Brain microvascular endothelial cell (primary cell): Measurements from ENCODE around the gene FUT6.

Experiments
- DNase-seq: peaks from one replicate; pipeline ENCODE4 v3.0.0-alpha.2; 2020
- H3K27ac ChIP-seq: fragments of 250-450 bp; sonication (Bioruptor Pico); 2 replicates; pipeline ENCODE4 v1.5.1; 2020; ENCODE audit warnings: mild to moderate bottlenecking, moderate library complexity
- H3K27me3 ChIP-seq: fragments of 250-450 bp; sonication (Bioruptor Pico); replicated peaks from 2 replicates; pipeline ENCODE4 v1.5.1; 2020; ENCODE audit warnings: mild to moderate bottlenecking
- H3K36me3 ChIP-seq: fragments of 250-450 bp; sonication (Bioruptor Pico); replicated peaks from 2 replicates; pipeline ENCODE4 v1.5.1; 2020; ENCODE audit warnings: mild to moderate bottlenecking
- H3K4me3 ChIP-seq: 2 replicates; pipeline ENCODE4 v1.5.1; 2011; ENCODE audit warnings: low read depth, mild to moderate bottlenecking, control low read depth, low read length, moderate library complexity
- in situ Hi-C: cut with HindIII; loops from 2 replicates; pipeline ENCODE4 v1.10.0; 2017; ENCODE audit warnings: low sequenced_read_pairs, low pct_ligation_motif_present
- TF ChIP-seq, protein P1 (sequence below): IDR thresholded peaks from 2 replicates; pipeline ENCODE4 v1.5.1; 2011; ENCODE audit warnings: low read depth, mild to moderate bottlenecking, moderate library complexity, low read length, control low read depth, inconsistent platforms; ENCODE audit errors: missing control alignments

FUT6 gene

GRCh38 chr19:5809053-5809452 lies 30.4 kb downstream of the FUT6 start:
- Histone ChIP-seq H3K36me3 (no peaks in the 10 kb centered on the region), H3K27me3 (peaks cover 15% of the 10 kb centered on the region), H3K4me3 (no peak overlapping the region), H3K27ac (no peak overlapping the region)
- no peak for DNase-seq
- TF ChIP-seq, protein P1, sequence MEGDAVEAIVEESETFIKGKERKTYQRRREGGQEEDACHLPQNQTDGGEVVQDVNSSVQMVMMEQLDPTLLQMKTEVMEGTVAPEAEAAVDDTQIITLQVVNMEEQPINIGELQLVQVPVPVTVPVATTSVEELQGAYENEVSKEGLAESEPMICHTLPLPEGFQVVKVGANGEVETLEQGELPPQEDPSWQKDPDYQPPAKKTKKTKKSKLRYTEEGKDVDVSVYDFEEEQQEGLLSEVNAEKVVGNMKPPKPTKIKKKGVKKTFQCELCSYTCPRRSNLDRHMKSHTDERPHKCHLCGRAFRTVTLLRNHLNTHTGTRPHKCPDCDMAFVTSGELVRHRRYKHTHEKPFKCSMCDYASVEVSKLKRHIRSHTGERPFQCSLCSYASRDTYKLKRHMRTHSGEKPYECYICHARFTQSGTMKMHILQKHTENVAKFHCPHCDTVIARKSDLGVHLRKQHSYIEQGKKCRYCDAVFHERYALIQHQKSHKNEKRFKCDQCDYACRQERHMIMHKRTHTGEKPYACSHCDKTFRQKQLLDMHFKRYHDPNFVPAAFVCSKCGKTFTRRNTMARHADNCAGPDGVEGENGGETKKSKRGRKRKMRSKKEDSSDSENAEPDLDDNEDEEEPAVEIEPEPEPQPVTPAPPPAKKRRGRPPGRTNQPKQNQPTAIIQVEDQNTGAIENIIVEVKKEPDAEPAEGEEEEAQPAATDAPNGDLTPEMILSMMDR, result no peak
- in situ Hi-C loops, result no loop called here

- in situ Hi-C loops, result no loop called here
- TF ChIP-seq, protein P1, result no peak
- Histone ChIP-seq H3K27ac (no peak overlapping the region), H3K36me3 (no peaks in the 10 kb centered on the region), H3K4me3 (no peak overlapping the region), H3K27me3 (peaks cover 15% of the 10 kb centered on the region)
- no peak for DNase-seq
Measured at GRCh38 chr19:5808120-5808816, 31.2 kb downstream of the FUT6 start.

- Histone ChIP-seq H3K27ac (no peak overlapping the region), H3K4me3 (no peak overlapping the region), H3K27me3 (peaks cover 15% of the 10 kb centered on the region), H3K36me3 (no peaks in the 10 kb centered on the region)
- no peak for DNase-seq
- TF ChIP-seq, protein P1, result no peak
- in situ Hi-C loops, result no loop called here
Measured at GRCh38 chr19:5806905-5807304, 32.6 kb downstream of the FUT6 start.

GRCh38 chr19:5806133-5806489 lies 33.4 kb downstream of the FUT6 start:
- no peak for DNase-seq
- Histone ChIP-seq H3K27ac (no peak overlapping the region), H3K36me3 (no peaks in the 10 kb centered on the region), H3K4me3 (no peak overlapping the region), H3K27me3 (peaks cover 15% of the 10 kb centered on the region)
- in situ Hi-C loops, result no loop called here
- TF ChIP-seq, protein P1, result no peak

DNA sequence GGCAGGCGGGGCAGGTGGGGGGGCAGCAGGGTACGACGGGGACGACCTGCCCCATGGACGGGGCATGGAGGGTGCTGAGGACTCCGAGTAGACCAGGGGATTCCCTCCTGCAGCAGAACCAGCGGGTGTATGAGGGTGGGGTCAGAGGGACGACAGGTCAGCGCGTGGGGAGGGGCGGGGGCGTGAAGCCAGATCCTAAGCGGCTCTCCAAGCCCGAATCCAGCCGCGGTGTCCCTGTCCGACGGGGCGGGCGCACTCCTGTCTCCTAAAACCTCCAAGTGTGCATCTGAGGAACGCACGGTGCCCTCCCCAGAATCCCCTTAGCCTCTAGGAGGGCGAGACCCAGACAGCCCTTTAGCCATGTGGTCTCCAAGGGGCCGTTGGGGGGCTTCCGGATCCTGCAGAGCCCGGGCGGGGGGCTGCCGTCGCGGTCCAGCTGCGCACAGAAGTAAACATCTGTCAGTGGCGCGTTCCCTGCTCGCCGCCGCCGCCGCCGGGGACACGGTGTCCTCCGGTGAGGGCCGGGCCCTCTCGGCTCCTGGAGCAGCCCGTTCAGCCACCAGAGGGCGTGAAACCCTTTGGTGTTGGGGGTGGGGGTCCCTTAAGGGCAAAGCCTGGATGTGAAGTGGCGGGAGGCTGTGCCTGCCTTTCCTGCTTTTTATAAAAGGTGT lies 33.9 kb downstream of the FUT6 start:
- in situ Hi-C loops, result no loop called here
- DNase-seq, result peak; percentile 33
- Histone ChIP-seq H3K4me3 (no peak overlapping the region), H3K27ac (no peak overlapping the region), H3K27me3 (peaks cover 15% of the 10 kb centered on the region), H3K36me3 (no peaks in the 10 kb centered on the region)
- TF ChIP-seq, protein P1, result peak; percentile 83
